K562 (cell line): Measurements from ENCODE around the gene LETM1. TPM values are rescaled to one million over a fixed set of nuclear protein-coding genes. Genes with fewer than 3 reads are reported as not detected.

Experiments
- EP300 ChIP-seq: IDR thresholded peaks from 2 replicates; pipeline ENCODE4 v1.6.1; 2012; ENCODE audit warnings: low read length, improper control_type of control experiment
- FOXP1 ChIP-seq: sonication (generic); formaldehyde crosslinking; IDR thresholded peaks from 2 replicates; pipeline ENCODE4 v1.8.0; 2022; ENCODE audit warnings: mild to moderate bottlenecking, missing genetic modification reagents
- KLF1 ChIP-seq: fragments of 450-650 bp; IDR thresholded peaks from 2 replicates; pipeline ENCODE4 v1.6.1; 2016; ENCODE audit warnings: missing genetic modification characterization, missing compliant biosample characterization
- MNT ChIP-seq, 2 experiments: fragments of 450-650 bp; conservative IDR thresholded peaks; 2 replicates each; pipeline ENCODE4 v1.6.1; 2017; ENCODE audit warnings: mild to moderate bottlenecking in 2 of 2, moderate library complexity in 2 of 2
- MYBL2 ChIP-seq, 2 experiments: fragments of 450-650 bp in 1 of 2; sonication (generic) in 1 of 2; formaldehyde crosslinking in 1 of 2; IDR thresholded peaks; 2 replicates each; pipeline versions ENCODE4 v1.6.1 to v1.8.1; 2017 to 2022; ENCODE audit warnings: borderline replicate concordance in 1 of 2, inconsistent platforms in 1 of 2, low read depth in 1 of 2, mild to moderate bottlenecking in 1 of 2, missing genetic modification reagents in 1 of 2, moderate library complexity in 1 of 2
- RAD51 ChIP-seq: fragments of 450-650 bp; IDR thresholded peaks from 2 replicates; pipeline ENCODE4 v1.7.1; 2016; ENCODE audit warnings: low read depth, mild to moderate bottlenecking, borderline replicate concordance
- USF1 ChIP-seq: sonication (generic); formaldehyde crosslinking; IDR thresholded peaks from 2 replicates; pipeline ENCODE4 v1.9.0; 2022; ENCODE audit warnings: mild to moderate bottlenecking, missing genetic modification reagents
- ZKSCAN3 ChIP-seq: fragments of 250-450 bp; sonication (Bioruptor Pico); IDR thresholded peaks from 2 replicates; pipeline ENCODE4 v1.4.0; 2020
- ZNF592 ChIP-seq: fragments of 450-650 bp; IDR thresholded peaks from 2 replicates; pipeline ENCODE4 v1.6.1; 2017; ENCODE audit warnings: antibody characterized with exemption, mild to moderate bottlenecking
- polyA plus RNA-seq, 8 experiments: library from polyadenylated mRNA; depleted of rRNA in 4 of 8; stranded (reverse) in 5 of 8; unstranded in 3 of 8; fragments of >200 nt; fragmentation: Nextera tagmentation in 2 of 8; fragmentation: Illumina TruSeq in 1 of 8; extraction: Ambion mirVana in 2 of 8; extraction: Trizol in 1 of 8; gene quantifications; 2 replicates each; pipeline versions ENCODE4 v1.2.1 to v1.2.3, GENCODE V29; 2011 to 2014; ENCODE audit warnings: inconsistent platforms in 1 of 8, missing spikeins in 1 of 8
- total RNA-seq, 7 experiments: library from RNA; depleted of rRNA in 6 of 7; stranded (reverse); fragments of >200 nt in 6 of 7; fragmentation: Illumina TruSeq in 2 of 7; extraction: Trizol in 2 of 7; gene quantifications; 2 replicates each; pipeline versions ENCODE4 v1.2.1 to v1.2.3, GENCODE V29; 2011 to 2021; ENCODE audit warnings: low replicate concordance in 1 of 7
- TF ChIP-seq, protein P1 (sequence below): sonication (generic); formaldehyde crosslinking; IDR thresholded peaks from 2 replicates; pipeline ENCODE4 v1.5.0; 2020; ENCODE audit warnings: missing genetic modification reagents
- TF ChIP-seq, protein P2 (sequence below): fragments of 450-650 bp; IDR thresholded peaks from 2 replicates; pipeline ENCODE4 v1.6.1; 2016; ENCODE audit warnings: missing biosample characterization, missing genetic modification characterization
- TF ChIP-seq, protein P3 (sequence below): fragments of 450-650 bp; formaldehyde crosslinking; IDR thresholded peaks from 2 replicates; pipeline ENCODE4 v1.4.0; 2020; ENCODE audit warnings: mild to moderate bottlenecking, mixed read lengths
- TF ChIP-seq, protein P4 (sequence below): sonication (generic); formaldehyde crosslinking; IDR thresholded peaks from 2 replicates; pipeline ENCODE4 v1.9.0; 2022; ENCODE audit warnings: mild to moderate bottlenecking, missing genetic modification reagents

Gene LETM1
- total and polyA plus RNA-seq, 9 of the 15 experiments (the other 6 are each of a cell fraction or from before 2014, with no cell fraction given): 3.9 to 109 (median 35.0) TPM

- TF ChIP-seq MNT (conservative IDR thresholded peaks at IDR 0.05) (no peak), ZKSCAN3 (CRISPR knock-in tag) (peak; percentile 75), MYBL2 (IDR thresholded peaks at IDR 0.05; ENCODE audit: low read depth) (no peak), MYBL2 (CRISPR knock-in tag; IDR thresholded peaks at IDR 0.05; ENCODE audit: borderline replicate concordance) (no peak), RAD51 (peak; percentile 74), USF1 (CRISPR knock-in tag) (peak; percentile 88), ZNF592 (peak; percentile 10; the same call in 1 of the 2 replicates), FOXP1 (no peak), KLF1 (no peak), EP300 (no peak)
- TF ChIP-seq, protein P1, sequence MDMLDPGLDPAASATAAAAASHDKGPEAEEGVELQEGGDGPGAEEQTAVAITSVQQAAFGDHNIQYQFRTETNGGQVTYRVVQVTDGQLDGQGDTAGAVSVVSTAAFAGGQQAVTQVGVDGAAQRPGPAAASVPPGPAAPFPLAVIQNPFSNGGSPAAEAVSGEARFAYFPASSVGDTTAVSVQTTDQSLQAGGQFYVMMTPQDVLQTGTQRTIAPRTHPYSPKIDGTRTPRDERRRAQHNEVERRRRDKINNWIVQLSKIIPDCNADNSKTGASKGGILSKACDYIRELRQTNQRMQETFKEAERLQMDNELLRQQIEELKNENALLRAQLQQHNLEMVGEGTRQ (CRISPR knock-in tag): peak; percentile 86
- TF ChIP-seq, protein P2, sequence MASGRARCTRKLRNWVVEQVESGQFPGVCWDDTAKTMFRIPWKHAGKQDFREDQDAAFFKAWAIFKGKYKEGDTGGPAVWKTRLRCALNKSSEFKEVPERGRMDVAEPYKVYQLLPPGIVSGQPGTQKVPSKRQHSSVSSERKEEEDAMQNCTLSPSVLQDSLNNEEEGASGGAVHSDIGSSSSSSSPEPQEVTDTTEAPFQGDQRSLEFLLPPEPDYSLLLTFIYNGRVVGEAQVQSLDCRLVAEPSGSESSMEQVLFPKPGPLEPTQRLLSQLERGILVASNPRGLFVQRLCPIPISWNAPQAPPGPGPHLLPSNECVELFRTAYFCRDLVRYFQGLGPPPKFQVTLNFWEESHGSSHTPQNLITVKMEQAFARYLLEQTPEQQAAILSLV (tag): 0 out of 2 replicates have a peak, but pooled peaks have one; percentile 6
- TF ChIP-seq, protein P3, sequence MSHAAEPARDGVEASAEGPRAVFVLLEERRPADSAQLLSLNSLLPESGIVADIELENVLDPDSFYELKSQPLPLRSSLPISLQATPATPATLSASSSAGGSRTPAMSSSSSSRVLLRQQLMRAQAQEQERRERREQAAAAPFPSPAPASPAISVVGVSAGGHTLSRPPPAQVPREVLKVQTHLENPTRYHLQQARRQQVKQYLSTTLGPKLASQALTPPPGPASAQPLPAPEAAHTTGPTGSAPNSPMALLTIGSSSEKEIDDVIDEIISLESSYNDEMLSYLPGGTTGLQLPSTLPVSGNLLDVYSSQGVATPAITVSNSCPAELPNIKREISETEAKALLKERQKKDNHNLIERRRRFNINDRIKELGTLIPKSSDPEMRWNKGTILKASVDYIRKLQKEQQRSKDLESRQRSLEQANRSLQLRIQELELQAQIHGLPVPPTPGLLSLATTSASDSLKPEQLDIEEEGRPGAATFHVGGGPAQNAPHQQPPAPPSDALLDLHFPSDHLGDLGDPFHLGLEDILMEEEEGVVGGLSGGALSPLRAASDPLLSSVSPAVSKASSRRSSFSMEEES (CRISPR knock-in tag): peak; percentile 47
- TF ChIP-seq, protein P4, sequence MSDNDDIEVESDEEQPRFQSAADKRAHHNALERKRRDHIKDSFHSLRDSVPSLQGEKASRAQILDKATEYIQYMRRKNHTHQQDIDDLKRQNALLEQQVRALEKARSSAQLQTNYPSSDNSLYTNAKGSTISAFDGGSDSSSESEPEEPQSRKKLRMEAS: peak; percentile 52
Observed at GRCh38 chr4:1784395-1784788, 71.6 kb downstream of the LETM1 start (continued).
